Cardiac ventricle fibroblast (primary cell): ENCODE data around the gene PRB2. TPM values are rescaled to one million over a fixed set of nuclear protein-coding genes. Genes with fewer than 3 reads are reported as not detected.

Experiments used
- total RNA-seq: library from RNA; depleted of rRNA; stranded (reverse); fragments of >200 nt; gene quantifications from 2 replicates; pipeline ENCODE4 v1.2.3, GENCODE V29; 2015

PRB2 gene
- not detected in 2 replicates for total RNA-seq

DNA sequence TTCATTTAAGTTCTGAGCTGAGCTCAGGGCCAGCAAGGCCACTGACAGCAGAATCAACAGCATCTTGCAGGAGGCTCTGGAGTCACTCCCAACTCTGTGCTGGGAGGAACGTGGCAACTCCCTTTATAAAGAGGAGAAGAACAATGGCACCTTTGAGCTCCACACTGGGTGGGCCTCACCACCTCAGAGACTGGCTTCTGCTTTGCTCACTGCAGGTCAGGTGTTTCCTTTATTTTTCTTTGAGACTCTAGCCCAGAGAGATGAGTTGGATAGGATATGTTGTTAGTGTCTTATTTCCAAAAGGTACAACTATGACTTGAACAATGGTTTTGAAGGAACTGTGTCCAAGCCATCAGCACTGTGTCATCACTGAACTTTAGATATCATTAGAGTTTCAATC lies at the start of gene PRB2:
Gene PRB2 (minus strand): TSS at position 101 of the 400 bp plus-strand sequence. CDS start 38 bp downstream, at position 63.

Other genes starting within 250 kb of the PRB2 start
- gene SMIM10L1, start 224.4 kb downstream of the PRB2 start, total RNA-seq = 6.4 and 7.7 TPM in 2 replicates
- gene TAS2R42, start 208.6 kb downstream of the PRB2 start, total RNA-seq = not detected in 2 replicates
- not detected in 2 replicates for gene PRB3, start 125.9 kb downstream of the PRB2 start, total RNA-seq
- not detected in 2 replicates for gene PRB4, start 85.1 kb downstream of the PRB2 start, total RNA-seq